Caco-2 (cell line): ENCODE data around the gene GNAS-AS1. TPM values are rescaled to one million over a fixed set of nuclear protein-coding genes. Genes with fewer than 3 reads are reported as not detected.

Source experiments
- BruUV-seq: library from RNA; stranded (reverse); fragments of 400-500 nt; replicated peaks from 2 replicates; lab custom pipeline; 2021; lab: Mats Ljungman, UMichigan
- CTCF ChIA-PET: fragments of 300-600 bp; sonication (Branson Sonifier 250); formaldehyde crosslinking; loops from one replicate; lab custom pipeline; 2022; ENCODE audit warnings: antibody characterized with exemption; lab: Charles Lee
- POLR2A ChIA-PET: fragments of 300-600 bp; sonication (Branson Sonifier 250); formaldehyde crosslinking; loops from one replicate; lab custom pipeline; 2022; ENCODE audit warnings: antibody characterized with exemption; lab: Charles Lee
- DNase-seq, 2 experiments: peaks; one replicate each; pipeline versions ENCODE4 v3.0.0 to v3.0.0-alpha.2; 2020 to 2022
- H3K27me3 ChIP-seq: replicated peaks from 2 replicates; pipeline ENCODE4 v1.6.0; 2011; ENCODE audit warnings: low read length; ENCODE audit not compliant: control insufficient read depth, insufficient read depth
- H3K36me3 ChIP-seq: 2 replicates; pipeline ENCODE4 v1.5.1; 2011; ENCODE audit warnings: low read length; ENCODE audit not compliant: control insufficient read depth, insufficient read depth
- H3K4me1 ChIP-seq: fragments of 250-450 bp; sonication (Bioruptor Pico); 2 replicates; pipeline ENCODE4 v1.5.1; 2020; ENCODE audit warnings: mild to moderate bottlenecking
- H3K4me3 ChIP-seq: 2 replicates; pipeline ENCODE4 v1.5.1; 2011; ENCODE audit warnings: low read depth, mild to moderate bottlenecking, control low read depth, low read length
- H3K9me3 ChIP-seq: fragments of 250-450 bp; sonication (Bioruptor Pico); 2 replicates; pipeline ENCODE4 v1.5.1; 2020; ENCODE audit warnings: mild to moderate bottlenecking, moderate library complexity
- H3K27ac Mint-ChIP-seq: one replicate; pipeline ENCODE4 v1.8.0; 2022; ENCODE audit warnings: mixed read lengths; ENCODE audit not compliant: unreplicated experiment
- H3K27me3 Mint-ChIP-seq: one replicate; pipeline ENCODE4 v1.8.0; 2022; ENCODE audit warnings: mixed read lengths; ENCODE audit not compliant: insufficient read depth, unreplicated experiment
- H3K36me3 Mint-ChIP-seq: one replicate; pipeline ENCODE4 v1.8.0; 2022; ENCODE audit warnings: mild to moderate bottlenecking, mixed read lengths; ENCODE audit not compliant: insufficient read depth, unreplicated experiment
- H3K4me1 Mint-ChIP-seq: one replicate; pipeline ENCODE4 v1.8.0; 2022; ENCODE audit warnings: low read depth, mixed read lengths; ENCODE audit not compliant: unreplicated experiment
- H3K4me3 Mint-ChIP-seq: one replicate; pipeline ENCODE4 v1.8.0; 2022; ENCODE audit warnings: mild to moderate bottlenecking, moderate library complexity, mixed read lengths; ENCODE audit not compliant: unreplicated experiment
- H3K9me3 Mint-ChIP-seq: one replicate; pipeline ENCODE4 v1.8.0; 2022; ENCODE audit warnings: mixed read lengths; ENCODE audit not compliant: unreplicated experiment
- intact Hi-C: fragments of 100-400 bp; cut with micrococcal nuclease; formaldehyde crosslinking; loops from one replicate; pipeline ENCODE4 v1.10.0; 2022; ENCODE audit not compliant: unreplicated experiment
- total RNA-seq: library from RNA; stranded (reverse); gene quantifications from 2 replicates; pipeline ENCODE4 v1.2.3, GENCODE V29; 2022
- TF ChIP-seq, protein P1 (sequence below), 2 experiments: fragments of 200-600 bp in 1 of 2; IDR thresholded peaks; 1 replicate in 1 of 2; 2 replicates in 1 of 2; pipeline versions ENCODE4 v1.5.1 to v1.8.0; 2011 to 2022; ENCODE audit warnings: antibody characterized with exemption in 1 of 2, control low read depth in 1 of 2, inconsistent platforms in 1 of 2, low read depth in 1 of 2, low read length in 1 of 2, mild to moderate bottlenecking in 1 of 2, moderate library complexity in 1 of 2; ENCODE audit not compliant: insufficient read depth in 1 of 2, severe bottlenecking in 1 of 2, unreplicated experiment in 1 of 2

Gene GNAS-AS1
- total RNA-seq, 1 experiment from 2014 or later: 5.1 TPM

- H3K9me3 ChIP-seq: no peaks in the 10 kb centered on the region
- intact Hi-C loops: no loop called here
- BruUV-seq: no TSS peak
- H3K36me3 Mint-ChIP-seq: no peaks in the 10 kb centered on the region
- CTCF ChIA-PET: no interaction called here
- H3K27ac Mint-ChIP-seq: no peak overlapping the region
- no peak overlapping the region for H3K4me3 Mint-ChIP-seq
- no peak overlapping the region for H3K4me3 ChIP-seq
- TF ChIP-seq, protein P1, sequence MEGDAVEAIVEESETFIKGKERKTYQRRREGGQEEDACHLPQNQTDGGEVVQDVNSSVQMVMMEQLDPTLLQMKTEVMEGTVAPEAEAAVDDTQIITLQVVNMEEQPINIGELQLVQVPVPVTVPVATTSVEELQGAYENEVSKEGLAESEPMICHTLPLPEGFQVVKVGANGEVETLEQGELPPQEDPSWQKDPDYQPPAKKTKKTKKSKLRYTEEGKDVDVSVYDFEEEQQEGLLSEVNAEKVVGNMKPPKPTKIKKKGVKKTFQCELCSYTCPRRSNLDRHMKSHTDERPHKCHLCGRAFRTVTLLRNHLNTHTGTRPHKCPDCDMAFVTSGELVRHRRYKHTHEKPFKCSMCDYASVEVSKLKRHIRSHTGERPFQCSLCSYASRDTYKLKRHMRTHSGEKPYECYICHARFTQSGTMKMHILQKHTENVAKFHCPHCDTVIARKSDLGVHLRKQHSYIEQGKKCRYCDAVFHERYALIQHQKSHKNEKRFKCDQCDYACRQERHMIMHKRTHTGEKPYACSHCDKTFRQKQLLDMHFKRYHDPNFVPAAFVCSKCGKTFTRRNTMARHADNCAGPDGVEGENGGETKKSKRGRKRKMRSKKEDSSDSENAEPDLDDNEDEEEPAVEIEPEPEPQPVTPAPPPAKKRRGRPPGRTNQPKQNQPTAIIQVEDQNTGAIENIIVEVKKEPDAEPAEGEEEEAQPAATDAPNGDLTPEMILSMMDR (IDR thresholded peaks at IDR 0.05; ENCODE audit: insufficient read depth in 1 of 2, low read depth in 1 of 2, low read length in 1 of 2, severe bottlenecking in 1 of 2, unreplicated experiment in 1 of 2): no peak
- peaks cover 33% of the 10 kb centered on the region for H3K27me3 Mint-ChIP-seq
- H3K27me3 ChIP-seq: peaks cover 1% of the 10 kb centered on the region; the same call in 1 of the 2 replicates
- DNase-seq: no peak
- no peaks in the 10 kb centered on the region for H3K4me1 ChIP-seq
- H3K9me3 Mint-ChIP-seq: no peaks in the 10 kb centered on the region
- H3K4me1 Mint-ChIP-seq: no peaks in the 10 kb centered on the region
- H3K36me3 ChIP-seq: no peaks in the 10 kb centered on the region
- POLR2A ChIA-PET: no interaction called here
Observed at GRCh38 chr20:58794510-58795180, 56.1 kb downstream of the GNAS-AS1 start.

- no peaks in the 10 kb centered on the region for H3K4me1 ChIP-seq
- no peak overlapping the region for H3K4me3 Mint-ChIP-seq
- H3K27ac Mint-ChIP-seq: no peak overlapping the region
- peaks cover 1% of the 10 kb centered on the region; the same call in 1 of the 2 replicates for H3K27me3 ChIP-seq
- H3K36me3 ChIP-seq: no peaks in the 10 kb centered on the region
- no peaks in the 10 kb centered on the region for H3K36me3 Mint-ChIP-seq
- intact Hi-C loops: no loop called here
- BruUV-seq: no TSS peak
- TF ChIP-seq, protein P1 (IDR thresholded peaks at IDR 0.05; ENCODE audit: insufficient read depth in 1 of 2, low read depth in 1 of 2, low read length in 1 of 2, severe bottlenecking in 1 of 2, unreplicated experiment in 1 of 2): no peak
- peaks cover 33% of the 10 kb centered on the region for H3K27me3 Mint-ChIP-seq
- H3K9me3 Mint-ChIP-seq: no peaks in the 10 kb centered on the region
- no peaks in the 10 kb centered on the region for H3K4me1 Mint-ChIP-seq
- POLR2A ChIA-PET: no interaction called here
- DNase-seq: no peak
- no peak overlapping the region for H3K4me3 ChIP-seq
- CTCF ChIA-PET: interaction anchor here (0.6 kb wide), 1 partner anchor 75 kb away, joined by 4 read pairs; no protein-coding TSS in a partner anchor
- H3K9me3 ChIP-seq: no peaks in the 10 kb centered on the region
Observed at GRCh38 chr20:58793512-58794420, 56.9 kb downstream of the GNAS-AS1 start.

DNA sequence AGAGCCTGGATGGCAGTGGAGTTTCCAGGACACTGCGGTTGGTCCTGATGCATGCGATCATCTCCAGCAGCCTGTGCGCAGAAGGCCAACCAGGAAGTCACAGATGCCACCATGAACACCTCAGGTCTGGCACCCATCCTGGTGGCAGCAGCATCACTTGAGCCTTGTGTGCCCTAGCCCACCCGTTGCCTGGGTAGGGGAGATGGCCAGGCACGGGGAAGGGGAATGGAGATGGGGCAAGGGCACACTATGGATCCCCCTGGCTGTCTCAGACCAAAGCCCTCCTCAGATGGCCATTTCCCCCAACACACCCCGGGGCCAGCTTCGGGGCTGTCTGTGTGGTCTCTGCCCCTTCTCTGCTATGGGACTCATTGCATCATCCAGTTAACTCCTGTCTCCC is 58.3 kb downstream of the GNAS-AS1 start:
- H3K27me3 ChIP-seq: peaks cover 4% of the 10 kb centered on the region; the same call in 1 of the 2 replicates
- Mint-ChIP-seq H3K4me3 (no peak overlapping the region), H3K9me3 (no peaks in the 10 kb centered on the region), H3K27ac (no peak overlapping the region), H3K27me3 (peaks cover 34% of the 10 kb centered on the region), H3K36me3 (no peaks in the 10 kb centered on the region), H3K4me1 (no peaks in the 10 kb centered on the region)
- no peak for DNase-seq
- BruUV-seq: no TSS peak
- ChIA-PET POLR2A (no interaction called here), CTCF (no interaction called here)
- no peaks in the 10 kb centered on the region for H3K36me3 ChIP-seq
- H3K9me3 ChIP-seq: no peaks in the 10 kb centered on the region
- TF ChIP-seq, protein P1 (IDR thresholded peaks at IDR 0.05; ENCODE audit: insufficient read depth in 1 of 2, low read depth in 1 of 2, low read length in 1 of 2, severe bottlenecking in 1 of 2, unreplicated experiment in 1 of 2): no peak
- intact Hi-C loops: no loop called here
- H3K4me3 ChIP-seq: no peak overlapping the region
- no peaks in the 10 kb centered on the region for H3K4me1 ChIP-seq
